Sigmoid colon (tissue), 4 donors: ENCODE results near the gene ALG12.

ENCODE experiments used
- CTCF ChIP-seq, 4 experiments: fragments of 450-650 bp in 3 of 4; fragments of 200-600 bp in 1 of 4; IDR thresholded peaks; one replicate each; pipeline ENCODE4 v1.5.1; 2016 to 2019; ENCODE audit warnings: antibody characterized with exemption in 4 of 4, mild to moderate bottlenecking in 3 of 4, moderate library complexity in 2 of 4
- EP300 ChIP-seq, 4 donors: sonication (generic); formaldehyde crosslinking; IDR thresholded peaks; one replicate each; pipeline ENCODE4 v1.6.1; 2017; ENCODE audit warnings: antibody characterized with exemption in 4 of 4
- POLR2A ChIP-seq, 2 donors: fragments of 450-650 bp; IDR thresholded peaks; one replicate each; pipeline ENCODE4 v1.6.1; 2016; ENCODE audit warnings: antibody characterized with exemption in 2 of 2, mild to moderate bottlenecking in 2 of 2, moderate library complexity in 2 of 2
- POLR2AphosphoS5 ChIP-seq, 4 donors: sonication (generic); formaldehyde crosslinking; IDR thresholded peaks; one replicate each; pipeline ENCODE4 v1.6.1; 2017; ENCODE audit warnings: antibody characterized with exemption in 4 of 4

GRCh38 chr22:49910229-49911155 is 7.7 kb downstream of the ALG12 start:
- no peak for TF ChIP-seq CTCF (IDR thresholded peaks at IDR 0.05)
- TF ChIP-seq POLR2A (IDR thresholded peaks at IDR 0.05): no peak
- TF ChIP-seq POLR2AphosphoS5 (IDR thresholded peaks at IDR 0.05): no peak
- TF ChIP-seq EP300 (IDR thresholded peaks at IDR 0.05): no peak
